ENCODE data around the gene GREB1.

The GREB1 gene

GRCh38 chr2:11602563-11603204 lies 68.8 kb downstream of the GREB1 start:
- no peaks in the 10 kb centered on the region for H3K27me3 Mint-ChIP-seq (ENCODE audit: low read depth)
- no peaks in the 10 kb centered on the region for H3K36me3 Mint-ChIP-seq (ENCODE audit: low read depth)
- no peak overlapping the region for H3K27ac Mint-ChIP-seq
- no peaks in the 10 kb centered on the region for H3K9me3 Mint-ChIP-seq
- H3K4me3 Mint-ChIP-seq, result no peak overlapping the region
- H3K4me1 Mint-ChIP-seq (ENCODE audit: low read depth), result no peaks in the 10 kb centered on the region

- Mint-ChIP-seq H3K4me1 (ENCODE audit: low read depth) (no peaks in the 10 kb centered on the region), H3K9me3 (no peaks in the 10 kb centered on the region), H3K27ac (no peak overlapping the region), H3K36me3 (ENCODE audit: low read depth) (no peaks in the 10 kb centered on the region), H3K27me3 (ENCODE audit: low read depth) (no peaks in the 10 kb centered on the region), H3K4me3 (no peak overlapping the region)
Measured at GRCh38 chr2:11610624-11611242, 76.9 kb downstream of the GREB1 start.

- Mint-ChIP-seq H3K4me3 (no peak overlapping the region), H3K27ac (no peak overlapping the region), H3K36me3 (ENCODE audit: low read depth) (no peaks in the 10 kb centered on the region), H3K9me3 (no peaks in the 10 kb centered on the region), H3K4me1 (ENCODE audit: low read depth) (no peaks in the 10 kb centered on the region), H3K27me3 (ENCODE audit: low read depth) (no peaks in the 10 kb centered on the region)
Measured at GRCh38 chr2:11611251-11611650, 77.4 kb downstream of the GREB1 start.

- Mint-ChIP-seq H3K36me3 (ENCODE audit: low read depth) (no peaks in the 10 kb centered on the region), H3K9me3 (no peaks in the 10 kb centered on the region), H3K27ac (no peak overlapping the region), H3K4me1 (ENCODE audit: low read depth) (no peaks in the 10 kb centered on the region), H3K27me3 (ENCODE audit: low read depth) (no peaks in the 10 kb centered on the region), H3K4me3 (no peak overlapping the region)
Measured at GRCh38 chr2:11612553-11613215, 78.8 kb downstream of the GREB1 start.

- H3K36me3 Mint-ChIP-seq (ENCODE audit: low read depth), result no peaks in the 10 kb centered on the region
- no peak overlapping the region for H3K27ac Mint-ChIP-seq
- no peak overlapping the region for H3K4me3 Mint-ChIP-seq
- H3K4me1 Mint-ChIP-seq (ENCODE audit: low read depth), result no peaks in the 10 kb centered on the region
- H3K9me3 Mint-ChIP-seq, result no peaks in the 10 kb centered on the region
- no peaks in the 10 kb centered on the region for H3K27me3 Mint-ChIP-seq (ENCODE audit: low read depth)
Measured at GRCh38 chr2:11613297-11613696, 79.5 kb downstream of the GREB1 start.

- Mint-ChIP-seq H3K4me1 (ENCODE audit: low read depth) (no peaks in the 10 kb centered on the region), H3K27me3 (ENCODE audit: low read depth) (no peaks in the 10 kb centered on the region), H3K4me3 (no peak overlapping the region), H3K9me3 (no peaks in the 10 kb centered on the region), H3K36me3 (ENCODE audit: low read depth) (no peaks in the 10 kb centered on the region), H3K27ac (no peak overlapping the region)
Measured at GRCh38 chr2:11615209-11615608, 81.4 kb downstream of the GREB1 start.

- Mint-ChIP-seq H3K9me3 (no peaks in the 10 kb centered on the region), H3K27me3 (ENCODE audit: low read depth) (no peaks in the 10 kb centered on the region), H3K4me3 (no peak overlapping the region), H3K4me1 (ENCODE audit: low read depth) (no peaks in the 10 kb centered on the region), H3K36me3 (ENCODE audit: low read depth) (no peaks in the 10 kb centered on the region), H3K27ac (no peak overlapping the region)
Measured at GRCh38 chr2:11616097-11616687, 82.3 kb downstream of the GREB1 start.

GRCh38 chr2:11616851-11617415 lies 83.1 kb downstream of the GREB1 start:
- Mint-ChIP-seq H3K4me3 (no peak overlapping the region), H3K27ac (no peak overlapping the region), H3K27me3 (ENCODE audit: low read depth) (no peaks in the 10 kb centered on the region), H3K36me3 (ENCODE audit: low read depth) (no peaks in the 10 kb centered on the region), H3K9me3 (no peaks in the 10 kb centered on the region), H3K4me1 (ENCODE audit: low read depth) (no peaks in the 10 kb centered on the region)

GRCh38 chr2:11617527-11617926 lies 83.7 kb downstream of the GREB1 start:
- H3K27me3 Mint-ChIP-seq (ENCODE audit: low read depth), result no peaks in the 10 kb centered on the region
- no peaks in the 10 kb centered on the region for H3K36me3 Mint-ChIP-seq (ENCODE audit: low read depth)
- no peak overlapping the region for H3K27ac Mint-ChIP-seq
- H3K4me1 Mint-ChIP-seq (ENCODE audit: low read depth), result no peaks in the 10 kb centered on the region
- H3K9me3 Mint-ChIP-seq, result no peaks in the 10 kb centered on the region
- H3K4me3 Mint-ChIP-seq, result no peak overlapping the region

- Mint-ChIP-seq H3K27me3 (ENCODE audit: low read depth) (no peaks in the 10 kb centered on the region), H3K36me3 (ENCODE audit: low read depth) (no peaks in the 10 kb centered on the region), H3K4me3 (no peak overlapping the region), H3K4me1 (ENCODE audit: low read depth) (no peaks in the 10 kb centered on the region), H3K27ac (no peak overlapping the region), H3K9me3 (no peaks in the 10 kb centered on the region)
Measured at GRCh38 chr2:11617984-11618707, 84.3 kb downstream of the GREB1 start.

- no peaks in the 10 kb centered on the region for H3K4me1 Mint-ChIP-seq (ENCODE audit: low read depth)
- no peaks in the 10 kb centered on the region for H3K36me3 Mint-ChIP-seq (ENCODE audit: low read depth)
- H3K4me3 Mint-ChIP-seq, result no peak overlapping the region
- no peak overlapping the region for H3K27ac Mint-ChIP-seq
- no peaks in the 10 kb centered on the region for H3K9me3 Mint-ChIP-seq
- H3K27me3 Mint-ChIP-seq (ENCODE audit: low read depth), result no peaks in the 10 kb centered on the region
Measured at GRCh38 chr2:11618708-11619062, 84.8 kb downstream of the GREB1 start.

GRCh38 chr2:11621410-11621809 lies 87.6 kb downstream of the GREB1 start:
- H3K4me1 Mint-ChIP-seq (ENCODE audit: low read depth), result no peaks in the 10 kb centered on the region
- no peaks in the 10 kb centered on the region for H3K36me3 Mint-ChIP-seq (ENCODE audit: low read depth)
- no peaks in the 10 kb centered on the region for H3K27me3 Mint-ChIP-seq (ENCODE audit: low read depth)
- no peak overlapping the region for H3K27ac Mint-ChIP-seq
- H3K9me3 Mint-ChIP-seq, result no peaks in the 10 kb centered on the region
- H3K4me3 Mint-ChIP-seq, result no peak overlapping the region

GRCh38 chr2:11622611-11623010 lies 88.8 kb downstream of the GREB1 start:
- Mint-ChIP-seq H3K4me1 (ENCODE audit: low read depth) (no peaks in the 10 kb centered on the region), H3K27me3 (ENCODE audit: low read depth) (no peaks in the 10 kb centered on the region), H3K27ac (no peak overlapping the region), H3K9me3 (no peaks in the 10 kb centered on the region), H3K36me3 (ENCODE audit: low read depth) (no peaks in the 10 kb centered on the region), H3K4me3 (no peak overlapping the region)

GRCh38 chr2:11624893-11625292 lies 91.0 kb downstream of the GREB1 start:
- H3K4me3 Mint-ChIP-seq, result no peak overlapping the region
- no peaks in the 10 kb centered on the region for H3K27me3 Mint-ChIP-seq (ENCODE audit: low read depth)
- no peaks in the 10 kb centered on the region for H3K36me3 Mint-ChIP-seq (ENCODE audit: low read depth)
- no peaks in the 10 kb centered on the region for H3K4me1 Mint-ChIP-seq (ENCODE audit: low read depth)
- no peaks in the 10 kb centered on the region for H3K9me3 Mint-ChIP-seq
- H3K27ac Mint-ChIP-seq, result no peak overlapping the region
